IPS-15b (cell line): Measurements from ENCODE around the gene MYL7.
A peak's percentile ranks its signal among the peaks of the same experiment; 100 is the strongest.

Experiments
- H3K27me3 ChIP-seq: one replicate; pipeline ENCODE4 v1.6.1; 2013; ENCODE audit warnings: low read length; ENCODE audit not compliant: control insufficient read depth, insufficient read depth
- H3K36me3 ChIP-seq: one replicate; pipeline ENCODE4 v1.6.1; 2013; ENCODE audit warnings: low read length; ENCODE audit not compliant: control insufficient read depth, insufficient read depth
- H3K4me1 ChIP-seq: one replicate; pipeline ENCODE4 v1.6.1; 2013; ENCODE audit warnings: mild to moderate bottlenecking, low read length; ENCODE audit not compliant: control insufficient read depth, insufficient read depth
- H3K4me3 ChIP-seq: one replicate; pipeline ENCODE4 v1.5.1; 2013; ENCODE audit warnings: low read depth, low read length
- H3K9ac ChIP-seq: one replicate; pipeline ENCODE4 v1.6.1; 2013; ENCODE audit warnings: low read depth, mild to moderate bottlenecking, low read length
- H3K9me3 ChIP-seq: one replicate; pipeline ENCODE4 v1.6.1; 2013; ENCODE audit warnings: mild to moderate bottlenecking, low read length; ENCODE audit not compliant: control insufficient read depth, insufficient read depth

The MYL7 gene, protein sequence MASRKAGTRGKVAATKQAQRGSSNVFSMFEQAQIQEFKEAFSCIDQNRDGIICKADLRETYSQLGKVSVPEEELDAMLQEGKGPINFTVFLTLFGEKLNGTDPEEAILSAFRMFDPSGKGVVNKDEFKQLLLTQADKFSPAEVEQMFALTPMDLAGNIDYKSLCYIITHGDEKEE

DNA sequence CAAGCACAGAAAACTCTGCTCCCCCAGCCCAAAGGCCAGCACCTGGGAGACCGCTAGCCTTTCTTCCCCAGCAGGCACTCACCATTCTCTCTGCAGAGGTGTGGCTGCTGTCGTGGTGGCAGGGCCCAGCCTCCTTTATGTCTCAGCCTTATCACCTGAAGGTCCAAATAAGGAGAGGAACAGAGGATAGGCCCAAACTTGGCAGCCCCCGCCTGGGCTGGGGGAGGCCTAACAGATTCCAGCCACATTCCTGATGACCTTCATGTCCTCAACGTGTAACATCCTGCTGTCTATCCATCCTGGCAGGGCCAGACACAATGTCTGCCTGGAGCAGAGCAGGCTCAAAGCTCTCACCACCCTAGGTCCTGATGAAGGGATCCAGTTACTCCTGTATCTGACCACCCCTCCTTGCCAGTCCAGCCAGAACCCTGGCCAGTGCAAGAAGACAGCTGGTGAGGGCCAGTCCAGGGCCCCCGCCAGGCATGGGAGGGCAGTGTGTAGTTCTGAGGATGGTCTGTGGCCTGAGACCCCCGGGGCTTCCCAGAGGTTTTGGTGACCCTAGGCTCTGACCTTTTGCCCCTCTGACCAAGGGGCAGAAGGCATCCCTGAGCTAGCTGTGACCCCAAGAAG, at the start of gene MYL7:
Gene MYL7 (minus strand): TSS at position 112 of the 630 bp plus-strand sequence. CDS start 27 bp downstream, at position 85.
- Histone ChIP-seq H3K9me3 (no peaks in the 10 kb centered on the region), H3K36me3 (no peaks in the 10 kb centered on the region), H3K27me3 (peaks cover 25% of the 10 kb centered on the region), H3K9ac (no peak within 1 kb of the TSS), H3K4me3 (no peak within 1 kb of the TSS), H3K4me1 (no peaks in the 10 kb centered on the region)

- Histone ChIP-seq H3K9ac (no peak overlapping the region), H3K27me3 (no peaks in the 10 kb centered on the region), H3K4me3 (no peak overlapping the region), H3K36me3 (no peaks in the 10 kb centered on the region), H3K9me3 (no peaks in the 10 kb centered on the region), H3K4me1 (no peaks in the 10 kb centered on the region)
Measured at GRCh38 chr7:44189993-44190872, 49.1 kb upstream of the MYL7 start.

- H3K4me3 ChIP-seq, result no peak within 1 kb of the TSS
Measured at GRCh38 chr7:44189286-44189992, 48.3 kb upstream of the MYL7 start, which contains the start of gene GCK. Gene GCK, minus strand, starts transcription at chr7:44189439. Its CDS starts 486 bp downstream, at chr7:44188953.

GRCh38 chr7:44188480-44189225, 47.5 kb upstream of the MYL7 start:
- H3K4me1 ChIP-seq, result no peaks in the 10 kb centered on the region
- H3K27me3 ChIP-seq, result no peaks in the 10 kb centered on the region
- no peaks in the 10 kb centered on the region for H3K9me3 ChIP-seq
- H3K4me3 ChIP-seq, result no peak overlapping the region
- no peaks in the 10 kb centered on the region for H3K36me3 ChIP-seq
- H3K9ac ChIP-seq, result no peak overlapping the region

More at GRCh38 chr7:44189286-44189992, 48.3 kb upstream of the MYL7 start, which contains the start of gene GCK:
- H3K4me1 ChIP-seq, result no peaks in the 10 kb centered on the region
- no peak within 1 kb of the TSS for H3K9ac ChIP-seq
- no peaks in the 10 kb centered on the region for H3K36me3 ChIP-seq
- H3K9me3 ChIP-seq, result no peaks in the 10 kb centered on the region
- H3K27me3 ChIP-seq, result no peaks in the 10 kb centered on the region

- Histone ChIP-seq H3K27me3 (no peaks in the 10 kb centered on the region), H3K4me3 (no peak overlapping the region), H3K4me1 (no peaks in the 10 kb centered on the region), H3K9me3 (no peaks in the 10 kb centered on the region), H3K36me3 (no peaks in the 10 kb centered on the region), H3K9ac (no peak overlapping the region)
Measured at GRCh38 chr7:44187636-44188416, 46.7 kb upstream of the MYL7 start.

DNA sequence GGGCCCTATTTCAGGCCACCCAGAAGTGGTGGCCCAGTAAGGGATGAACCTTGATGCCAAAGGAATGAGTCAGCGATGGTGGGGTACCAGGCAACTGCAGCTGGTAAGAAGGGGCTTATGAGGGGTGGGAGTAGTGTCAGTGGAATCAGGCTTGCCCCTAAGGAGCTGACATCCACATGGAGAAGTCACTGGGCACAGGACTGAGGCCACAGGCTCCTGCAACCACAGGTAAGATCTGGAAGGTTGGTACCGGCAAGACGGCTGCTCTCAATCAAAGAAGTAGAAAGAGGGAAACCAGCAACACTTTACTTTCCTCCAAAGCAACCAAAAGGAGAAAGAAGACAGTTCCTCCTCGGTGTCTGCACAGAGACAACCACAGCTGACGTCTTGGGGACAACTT, 45.6 kb upstream of the MYL7 start:
- no peaks in the 10 kb centered on the region for H3K9me3 ChIP-seq
- H3K9ac ChIP-seq, result no peak overlapping the region
- H3K4me3 ChIP-seq, result no peak overlapping the region
- no peaks in the 10 kb centered on the region for H3K36me3 ChIP-seq
- H3K4me1 ChIP-seq, result no peaks in the 10 kb centered on the region
- H3K27me3 ChIP-seq, result no peaks in the 10 kb centered on the region

- H3K4me1 ChIP-seq, result no peaks in the 10 kb centered on the region
- H3K27me3 ChIP-seq, result no peaks in the 10 kb centered on the region
- H3K9me3 ChIP-seq, result no peaks in the 10 kb centered on the region
- no peak overlapping the region for H3K4me3 ChIP-seq
- H3K9ac ChIP-seq, result no peak overlapping the region
- no peaks in the 10 kb centered on the region for H3K36me3 ChIP-seq
Measured at GRCh38 chr7:44185729-44186128, 44.6 kb upstream of the MYL7 start.

GRCh38 chr7:44184873-44185446, 43.8 kb upstream of the MYL7 start:
- H3K9ac ChIP-seq, result peak overlapping the region; percentile 12

DNA sequence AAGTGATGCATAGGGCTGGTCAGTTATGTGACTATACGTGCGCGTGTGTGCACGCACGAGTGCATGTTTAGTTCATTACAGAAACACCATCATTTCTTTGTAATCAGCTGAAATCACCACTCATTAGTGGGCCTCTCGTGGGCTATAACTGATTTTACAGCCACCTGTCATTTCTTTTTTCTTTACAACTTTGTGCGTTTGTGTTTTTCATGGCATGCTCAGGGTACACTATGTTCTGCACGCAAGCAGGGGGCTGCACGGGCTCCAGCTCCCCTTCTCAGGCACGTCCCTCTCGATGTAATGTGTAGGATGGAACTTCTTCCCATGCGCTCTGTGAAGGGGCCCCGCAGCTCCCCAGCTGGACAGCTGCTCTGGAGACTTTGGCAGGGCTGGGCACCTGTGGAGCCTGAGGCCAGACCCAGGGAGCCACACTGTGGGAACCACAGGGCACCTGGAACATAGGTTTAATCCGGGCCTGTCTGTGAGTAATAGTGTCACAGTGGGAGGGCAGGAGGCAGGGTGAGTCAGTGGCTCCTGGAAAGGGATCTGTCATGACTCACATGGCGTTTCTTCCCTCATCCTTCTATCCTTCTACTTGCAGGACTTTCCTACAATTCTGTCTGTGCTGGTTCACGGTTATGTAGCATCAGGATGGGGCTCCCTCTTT, 43.2 kb upstream of the MYL7 start:
- Histone ChIP-seq H3K36me3 (no peaks in the 10 kb centered on the region), H3K4me3 (no peak overlapping the region), H3K9ac (peak overlapping the region; percentile 12), H3K9me3 (no peaks in the 10 kb centered on the region), H3K4me1 (no peaks in the 10 kb centered on the region), H3K27me3 (no peaks in the 10 kb centered on the region)

More at GRCh38 chr7:44184873-44185446, 43.8 kb upstream of the MYL7 start:
- Histone ChIP-seq H3K36me3 (no peaks in the 10 kb centered on the region), H3K4me1 (no peaks in the 10 kb centered on the region), H3K9me3 (no peaks in the 10 kb centered on the region), H3K4me3 (no peak overlapping the region), H3K27me3 (no peaks in the 10 kb centered on the region)

- Histone ChIP-seq H3K9ac (no peak overlapping the region), H3K4me1 (no peaks in the 10 kb centered on the region), H3K9me3 (no peaks in the 10 kb centered on the region), H3K4me3 (no peak overlapping the region), H3K27me3 (no peaks in the 10 kb centered on the region), H3K36me3 (no peaks in the 10 kb centered on the region)
Measured at GRCh38 chr7:44183386-44183785, 42.3 kb upstream of the MYL7 start.
